ENCODE data around the gene B4GALNT3.

GRCh38 chr12:581746-582145, 122.0 kb downstream of the B4GALNT3 start:
- TF ChIP-seq POLR2A (IDR thresholded peaks at IDR 0.05; ENCODE audit: low read depth, low read length) (no peak), POLR2AphosphoS5 (IDR thresholded peaks at IDR 0.05; ENCODE audit: low read depth, low read length) (no peak), TAF1 (IDR thresholded peaks at IDR 0.05; ENCODE audit: low read depth, low read length) (no peak), PAX5 (IDR thresholded peaks at IDR 0.05; ENCODE audit: insufficient read depth, low read length, severe bottlenecking) (no peak), SPI1 (IDR thresholded peaks at IDR 0.05; ENCODE audit: low read depth, low read length) (no peak)
